Liver (tissue), 2 donors: ENCODE results near the gene CHN1.

ENCODE experiments used
- FOXA1 ChIP-seq: IDR thresholded peaks from 2 replicates; pipeline ENCODE4 v1.6.1; 2016; ENCODE audit warnings: antibody characterized with exemption
- RAD21 ChIP-seq, 2 donors: IDR thresholded peaks; 2 replicates each; pipeline ENCODE4 v1.6.1; 2016; ENCODE audit warnings: antibody characterized with exemption in 2 of 2, mild to moderate bottlenecking in 2 of 2
- donor health status: healthy.

GRCh38 chr2:175022923-175023322, 17.7 kb upstream of the CHN1 start:
- no peak for TF ChIP-seq FOXA1
- TF ChIP-seq RAD21 (IDR thresholded peaks at IDR 0.05) = no peak
